ENCODE results near the gene MTARC2. TPM values are rescaled to one million over a fixed set of nuclear protein-coding genes. Genes with fewer than 3 reads are reported as not detected.

Gene MTARC2
- total and polyA plus RNA-seq, 2 of the 13 experiments (the other 11 are each of a cell fraction or from before 2014, with no cell fraction given): 8.5 to 10.1 TPM

GRCh38 chr1:220768126-220768601 is 20.0 kb downstream of the MTARC2 start (continued):
- no peak for TF ChIP-seq CHCHD3 (CRISPR knock-in tag; IDR thresholded peaks at IDR 0.05)
- no peak for TF ChIP-seq CSRNP2 (CRISPR knock-in tag; conservative IDR thresholded peaks at IDR 0.05; ENCODE audit: low read depth)
- TF ChIP-seq ZNF333 (CRISPR knock-in tag; IDR thresholded peaks at IDR 0.05; ENCODE audit: borderline replicate concordance): no peak
- TF ChIP-seq YEATS4 (CRISPR knock-in tag; IDR thresholded peaks at IDR 0.05; ENCODE audit: borderline replicate concordance): no peak
- TF ChIP-seq ZNF547 (CRISPR knock-in tag; IDR thresholded peaks at IDR 0.05): no peak
- TF ChIP-seq SRSF9 (IDR thresholded peaks at IDR 0.05; ENCODE audit: borderline replicate concordance, insufficient read depth, low read depth, low read length, poor library complexity, severe bottlenecking): no peak
- peak; percentile 28; the same call in 1 of the 2 replicates for TF ChIP-seq ARID4A (CRISPR knock-in tag; IDR thresholded peaks at IDR 0.05; ENCODE audit: borderline replicate concordance)
- no peak for TF ChIP-seq ZNF737 (CRISPR knock-in tag; IDR thresholded peaks at IDR 0.05; ENCODE audit: borderline replicate concordance)
- 0 out of 2 replicates have a peak, but pooled peaks have one; percentile 30 for TF ChIP-seq HNF1B (CRISPR knock-in tag; IDR thresholded peaks at IDR 0.05)
- no peak for TF ChIP-seq MTERF4 (CRISPR knock-in tag; IDR thresholded peaks at IDR 0.05)
- no peak for TF ChIP-seq ARHGAP35 (CRISPR knock-in tag; IDR thresholded peaks at IDR 0.05; ENCODE audit: borderline replicate concordance)
- TF ChIP-seq KDM2A (CRISPR knock-in tag; IDR thresholded peaks at IDR 0.05; ENCODE audit: borderline replicate concordance, low read depth): no peak; the same call in 1 of the 2 replicates
- no peak for TF ChIP-seq ZNF207 (IDR thresholded peaks at IDR 0.05; ENCODE audit: borderline replicate concordance)
- TF ChIP-seq HMGXB3 (CRISPR knock-in tag; IDR thresholded peaks at IDR 0.05; ENCODE audit: borderline replicate concordance): 0 out of 2 replicates have a peak, but pooled peaks have one; percentile 27

Measured in HepG2 (cell line).